ENCODE measurements around the gene TMEM14A.
A peak's percentile ranks its signal among the peaks of the same experiment; 100 is the strongest.
"Not testable (repeated sequence)": the region's sequence is repeated elsewhere in the genome, so short reads cannot be mapped to it uniquely, and the experiment has no call there.

The TMEM14A gene

GRCh38 chr6:52704781-52705502 is 34.0 kb downstream of the TMEM14A start:
- DNase-seq, result not testable (repeated sequence)

- DNase-seq, result no peak
Measured at GRCh38 chr6:52706001-52706400, 35.1 kb downstream of the TMEM14A start.

- DNase-seq, result no peak
Measured at GRCh38 chr6:52707963-52708680, 37.2 kb downstream of the TMEM14A start.

- no peak for DNase-seq
Measured at GRCh38 chr6:52712136-52712535, 41.2 kb downstream of the TMEM14A start.

- DNase-seq, result not testable (repeated sequence)
Measured at GRCh38 chr6:52714761-52715160, 43.8 kb downstream of the TMEM14A start.

- no peak for DNase-seq
Measured at GRCh38 chr6:52718550-52718949, 47.6 kb downstream of the TMEM14A start.

GRCh38 chr6:52720321-52720720 is 49.4 kb downstream of the TMEM14A start:
- no peak for DNase-seq

- DNase-seq, result no peak
Measured at GRCh38 chr6:52724042-52724405, 53.1 kb downstream of the TMEM14A start.

GRCh38 chr6:52724406-52725121 is 53.7 kb downstream of the TMEM14A start:
- peak; percentile 11 for DNase-seq

GRCh38 chr6:52725143-52725534 is 54.2 kb downstream of the TMEM14A start:
- no peak for DNase-seq

- DNase-seq, result no peak
Measured at GRCh38 chr6:52725535-52726192, 54.8 kb downstream of the TMEM14A start.

- DNase-seq, result no peak
Measured at GRCh38 chr6:52726193-52726542, 55.3 kb downstream of the TMEM14A start.

- no peak for DNase-seq
Measured at GRCh38 chr6:52726741-52727535, 56.0 kb downstream of the TMEM14A start.

- no peak for DNase-seq
Measured at GRCh38 chr6:52727908-52728307, 57.0 kb downstream of the TMEM14A start.

- no peak for DNase-seq
Measured at GRCh38 chr6:52728394-52728793, 57.5 kb downstream of the TMEM14A start.

GRCh38 chr6:52729576-52729975 is 58.7 kb downstream of the TMEM14A start:
- no peak for DNase-seq

GRCh38 chr6:52731719-52732118 is 60.8 kb downstream of the TMEM14A start:
- no peak for DNase-seq

- DNase-seq, result no peak
Measured at GRCh38 chr6:52733172-52733571, 62.3 kb downstream of the TMEM14A start.

- no peak for DNase-seq
Measured at GRCh38 chr6:52734072-52734471, 63.2 kb downstream of the TMEM14A start.

GRCh38 chr6:52735071-52735470 is 64.2 kb downstream of the TMEM14A start:
- DNase-seq, result no peak

- no peak for DNase-seq
Measured at GRCh38 chr6:52736145-52736544, 65.2 kb downstream of the TMEM14A start.

All from midbrain (tissue), 1 donor.